ENCODE results near the gene HOXD4.

DNA sequence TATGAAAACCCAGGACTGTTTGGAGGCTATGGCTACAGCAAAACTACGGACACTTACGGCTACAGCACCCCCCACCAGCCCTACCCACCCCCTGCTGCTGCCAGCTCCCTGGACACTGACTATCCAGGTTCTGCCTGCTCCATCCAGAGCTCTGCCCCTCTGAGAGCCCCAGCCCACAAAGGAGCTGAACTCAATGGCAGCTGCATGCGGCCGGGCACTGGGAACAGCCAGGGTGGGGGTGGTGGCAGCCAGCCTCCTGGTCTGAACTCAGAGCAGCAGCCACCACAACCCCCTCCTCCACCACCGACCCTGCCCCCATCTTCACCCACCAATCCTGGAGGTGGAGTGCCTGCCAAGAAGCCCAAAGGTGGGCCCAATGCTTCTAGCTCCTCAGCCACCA lies 17.8 kb downstream of the HOXD4 start:
- TF ChIP-seq, protein P1, sequence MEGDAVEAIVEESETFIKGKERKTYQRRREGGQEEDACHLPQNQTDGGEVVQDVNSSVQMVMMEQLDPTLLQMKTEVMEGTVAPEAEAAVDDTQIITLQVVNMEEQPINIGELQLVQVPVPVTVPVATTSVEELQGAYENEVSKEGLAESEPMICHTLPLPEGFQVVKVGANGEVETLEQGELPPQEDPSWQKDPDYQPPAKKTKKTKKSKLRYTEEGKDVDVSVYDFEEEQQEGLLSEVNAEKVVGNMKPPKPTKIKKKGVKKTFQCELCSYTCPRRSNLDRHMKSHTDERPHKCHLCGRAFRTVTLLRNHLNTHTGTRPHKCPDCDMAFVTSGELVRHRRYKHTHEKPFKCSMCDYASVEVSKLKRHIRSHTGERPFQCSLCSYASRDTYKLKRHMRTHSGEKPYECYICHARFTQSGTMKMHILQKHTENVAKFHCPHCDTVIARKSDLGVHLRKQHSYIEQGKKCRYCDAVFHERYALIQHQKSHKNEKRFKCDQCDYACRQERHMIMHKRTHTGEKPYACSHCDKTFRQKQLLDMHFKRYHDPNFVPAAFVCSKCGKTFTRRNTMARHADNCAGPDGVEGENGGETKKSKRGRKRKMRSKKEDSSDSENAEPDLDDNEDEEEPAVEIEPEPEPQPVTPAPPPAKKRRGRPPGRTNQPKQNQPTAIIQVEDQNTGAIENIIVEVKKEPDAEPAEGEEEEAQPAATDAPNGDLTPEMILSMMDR (IDR thresholded peaks at IDR 0.05), result no peak
- no peak for TF ChIP-seq CREM (CRISPR knock-in tag; IDR thresholded peaks at IDR 0.05)
- TF ChIP-seq, protein P2, sequence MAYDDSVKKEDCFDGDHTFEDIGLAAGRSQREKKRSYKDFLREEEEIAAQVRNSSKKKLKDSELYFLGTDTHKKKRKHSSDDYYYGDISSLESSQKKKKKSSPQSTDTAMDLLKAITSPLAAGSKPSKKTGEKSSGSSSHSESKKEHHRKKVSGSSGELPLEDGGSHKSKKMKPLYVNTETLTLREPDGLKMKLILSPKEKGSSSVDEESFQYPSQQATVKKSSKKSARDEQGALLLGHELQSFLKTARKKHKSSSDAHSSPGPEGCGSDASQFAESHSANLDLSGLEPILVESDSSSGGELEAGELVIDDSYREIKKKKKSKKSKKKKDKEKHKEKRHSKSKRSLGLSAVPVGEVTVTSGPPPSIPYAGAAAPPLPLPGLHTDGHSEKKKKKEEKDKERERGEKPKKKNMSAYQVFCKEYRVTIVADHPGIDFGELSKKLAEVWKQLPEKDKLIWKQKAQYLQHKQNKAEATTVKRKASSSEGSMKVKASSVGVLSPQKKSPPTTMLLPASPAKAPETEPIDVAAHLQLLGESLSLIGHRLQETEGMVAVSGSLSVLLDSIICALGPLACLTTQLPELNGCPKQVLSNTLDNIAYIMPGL (CRISPR knock-in tag; IDR thresholded peaks at IDR 0.05), result no peak
- TF ChIP-seq CREB1 (CRISPR knock-in tag; IDR thresholded peaks at IDR 0.05), result no peak
- TF ChIP-seq, protein P3, sequence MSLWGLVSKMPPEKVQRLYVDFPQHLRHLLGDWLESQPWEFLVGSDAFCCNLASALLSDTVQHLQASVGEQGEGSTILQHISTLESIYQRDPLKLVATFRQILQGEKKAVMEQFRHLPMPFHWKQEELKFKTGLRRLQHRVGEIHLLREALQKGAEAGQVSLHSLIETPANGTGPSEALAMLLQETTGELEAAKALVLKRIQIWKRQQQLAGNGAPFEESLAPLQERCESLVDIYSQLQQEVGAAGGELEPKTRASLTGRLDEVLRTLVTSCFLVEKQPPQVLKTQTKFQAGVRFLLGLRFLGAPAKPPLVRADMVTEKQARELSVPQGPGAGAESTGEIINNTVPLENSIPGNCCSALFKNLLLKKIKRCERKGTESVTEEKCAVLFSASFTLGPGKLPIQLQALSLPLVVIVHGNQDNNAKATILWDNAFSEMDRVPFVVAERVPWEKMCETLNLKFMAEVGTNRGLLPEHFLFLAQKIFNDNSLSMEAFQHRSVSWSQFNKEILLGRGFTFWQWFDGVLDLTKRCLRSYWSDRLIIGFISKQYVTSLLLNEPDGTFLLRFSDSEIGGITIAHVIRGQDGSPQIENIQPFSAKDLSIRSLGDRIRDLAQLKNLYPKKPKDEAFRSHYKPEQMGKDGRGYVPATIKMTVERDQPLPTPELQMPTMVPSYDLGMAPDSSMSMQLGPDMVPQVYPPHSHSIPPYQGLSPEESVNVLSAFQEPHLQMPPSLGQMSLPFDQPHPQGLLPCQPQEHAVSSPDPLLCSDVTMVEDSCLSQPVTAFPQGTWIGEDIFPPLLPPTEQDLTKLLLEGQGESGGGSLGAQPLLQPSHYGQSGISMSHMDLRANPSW (CRISPR knock-in tag; conservative IDR thresholded peaks at IDR 0.05; ENCODE audit: low read depth), result no peak
- TF ChIP-seq, protein P4, sequence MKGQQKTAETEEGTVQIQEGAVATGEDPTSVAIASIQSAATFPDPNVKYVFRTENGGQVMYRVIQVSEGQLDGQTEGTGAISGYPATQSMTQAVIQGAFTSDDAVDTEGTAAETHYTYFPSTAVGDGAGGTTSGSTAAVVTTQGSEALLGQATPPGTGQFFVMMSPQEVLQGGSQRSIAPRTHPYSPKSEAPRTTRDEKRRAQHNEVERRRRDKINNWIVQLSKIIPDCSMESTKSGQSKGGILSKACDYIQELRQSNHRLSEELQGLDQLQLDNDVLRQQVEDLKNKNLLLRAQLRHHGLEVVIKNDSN (CRISPR knock-in tag; IDR thresholded peaks at IDR 0.05), result no peak
